Measurements from ENCODE around the gene TRIP6. TPM values are rescaled to one million over a fixed set of nuclear protein-coding genes. Genes with fewer than 3 reads are reported as not detected.

The TRIP6 gene
- polyA plus RNA-seq, 1 experiment = 65.9 TPM

- Histone ChIP-seq H3K9me3 (ENCODE audit: control insufficient read depth, insufficient read depth, low read length) (no peaks in the 10 kb centered on the region), H3K4me3 (ENCODE audit: low read depth, low read length) (peak overlapping the region; percentile 78), H3K27ac (ENCODE audit: low read depth, low read length) (no peak overlapping the region), H3K27me3 (ENCODE audit: control insufficient read depth, insufficient read depth, low read length) (no peaks in the 10 kb centered on the region)
- ChIA-PET CTCF (interaction anchor here (0.8 to 1.0 kb wide), 2 partner anchors 24 to 120 kb away, joined by 3 to 8 read pairs; partner anchors contain the start of gene POP7), POLR2A (no interaction called here)
- TF ChIP-seq CTCF (IDR thresholded peaks at IDR 0.05; ENCODE audit: low read depth, low read length) = no peak
- DNase-seq (ENCODE audit: low read depth, low spot score) = no peak
These were observed 41.9 kb upstream of the TRIP6 start for GRCh38 chr7:100825215-100825671.

- no peaks in the 10 kb centered on the region for H3K9me3 ChIP-seq (ENCODE audit: control insufficient read depth, insufficient read depth, low read length)
- TF ChIP-seq CTCF (IDR thresholded peaks at IDR 0.05; ENCODE audit: low read depth, low read length) = peak; percentile 49
- DNase-seq (ENCODE audit: low read depth, low spot score) = no peak
- H3K27me3 ChIP-seq (ENCODE audit: control insufficient read depth, insufficient read depth, low read length) = no peaks in the 10 kb centered on the region
- ChIA-PET CTCF (interaction anchor here (0.8 to 1.0 kb wide), 2 partner anchors 25 to 121 kb away, joined by 3 to 8 read pairs; partner anchors contain the start of gene POP7), POLR2A (no interaction called here)
- peak overlapping the region; percentile 78 for H3K4me3 ChIP-seq (ENCODE audit: low read depth, low read length)
- H3K27ac ChIP-seq (ENCODE audit: low read depth, low read length) = no peak overlapping the region
These were observed 41.3 kb upstream of the TRIP6 start for GRCh38 chr7:100825751-100826513.

- CTCF ChIA-PET = interaction anchor here (0.6 to 2.8 kb wide), 14 partner anchors 11 to 295 kb away, joined by 3 to 21 read pairs (median 5); partner anchors contain the start of genes POP7 and SLC12A9
- no peak for TF ChIP-seq CTCF (IDR thresholded peaks at IDR 0.05; ENCODE audit: low read depth, low read length)
- peak overlapping the region; percentile 78 for H3K4me3 ChIP-seq (ENCODE audit: low read depth, low read length)
- no peak for DNase-seq (ENCODE audit: low read depth, low spot score)
- no peaks in the 10 kb centered on the region for H3K9me3 ChIP-seq (ENCODE audit: control insufficient read depth, insufficient read depth, low read length)
- no peaks in the 10 kb centered on the region for H3K27me3 ChIP-seq (ENCODE audit: control insufficient read depth, insufficient read depth, low read length)
- no peak overlapping the region for H3K27ac ChIP-seq (ENCODE audit: low read depth, low read length)
- POLR2A ChIA-PET = interaction anchor here (0.6 to 2.7 kb wide), 7 partner anchors 23 to 134 kb away, joined by 3 to 12 read pairs (median 6); partner anchors contain the start of genes POP7, SLC12A9, SRRT and UFSP1
These were observed 40.5 kb upstream of the TRIP6 start for GRCh38 chr7:100826514-100827329.

- Histone ChIP-seq H3K4me3 (ENCODE audit: low read depth, low read length) (peak within 1 kb of the TSS; percentile 78), H3K27me3 (ENCODE audit: control insufficient read depth, insufficient read depth, low read length) (no peaks in the 10 kb centered on the region)
These were observed 39.6 kb upstream of the TRIP6 start, which contains the start of gene EPHB4 for GRCh38 chr7:100827330-100828226. Gene EPHB4, minus strand, starts transcription at chr7:100827523. Its CDS starts 493 bp downstream, at chr7:100827030.

More at GRCh38 chr7:100827330-100828226, 39.6 kb upstream of the TRIP6 start, which contains the start of gene EPHB4:
- POLR2A ChIA-PET = interaction anchor here (0.6 to 2.7 kb wide), 10 partner anchors 10 to 650 kb away, joined by 3 to 12 read pairs (median 4); partner anchors contain the start of genes MOSPD3, POP7, SLC12A9 and SRRT
- H3K27ac ChIP-seq (ENCODE audit: low read depth, low read length) = peak within 1 kb of the TSS; percentile 73
- CTCF ChIA-PET = interaction anchor here (0.6 to 2.8 kb wide), 18 partner anchors 10 to 295 kb away, joined by 3 to 21 read pairs (median 4); partner anchors contain the start of genes POP7, SLC12A9 and SRRT
- TF ChIP-seq CTCF (IDR thresholded peaks at IDR 0.05; ENCODE audit: low read depth, low read length) = peak; percentile 73
- no peaks in the 10 kb centered on the region for H3K9me3 ChIP-seq (ENCODE audit: control insufficient read depth, insufficient read depth, low read length)
- DNase-seq (ENCODE audit: low read depth, low spot score) = peak; percentile 72
